Measurements from ENCODE around the gene DICER1. TPM values are rescaled to one million over a fixed set of nuclear protein-coding genes. Genes with fewer than 3 reads are reported as not detected.

The DICER1 gene
- polyA plus RNA-seq, 2 of the 4 experiments (the other 2 are of a cell fraction), result 14.1 to 46.3 TPM

DNA sequence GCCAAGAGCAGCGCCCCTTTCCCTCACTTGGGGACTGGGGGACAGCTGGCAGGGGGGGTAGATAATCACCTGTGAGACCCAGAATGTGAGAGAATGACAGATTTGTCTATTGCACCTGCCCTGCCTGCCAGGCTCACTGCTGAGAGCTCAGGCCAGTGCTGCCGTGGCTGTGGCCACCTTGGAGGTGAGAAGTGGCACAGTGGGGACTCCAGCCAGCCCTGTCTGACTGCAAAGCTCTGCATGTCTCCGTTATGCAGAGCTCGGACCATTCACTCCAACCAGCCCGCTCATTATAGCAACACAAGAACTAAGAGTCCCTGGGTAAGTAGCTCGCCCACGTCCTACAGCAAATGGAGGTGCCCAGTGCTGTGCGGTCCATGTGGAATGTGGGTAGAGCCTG, 88.8 kb downstream of the DICER1 start:
- DNase-seq (ENCODE audit: low read depth in 1 of 2, low spot score in 1 of 2), result no peak
- ChIA-PET CTCF (no interaction called here), POLR2A (no interaction called here)
- TF ChIP-seq RARB (CRISPR knock-in tag; IDR thresholded peaks at IDR 0.05), result no peak
- TF ChIP-seq RNF2 (IDR thresholded peaks at IDR 0.05; ENCODE audit: borderline replicate concordance, low read depth), result no peak
- no peak for TF ChIP-seq KDM1A (IDR thresholded peaks at IDR 0.05; ENCODE audit: low read depth)
- no peak for TF ChIP-seq CBX2 (IDR thresholded peaks at IDR 0.05; ENCODE audit: borderline replicate concordance, low read depth)
- no peak for TF ChIP-seq JUN (IDR thresholded peaks at IDR 0.05)
- TF ChIP-seq, protein P1, sequence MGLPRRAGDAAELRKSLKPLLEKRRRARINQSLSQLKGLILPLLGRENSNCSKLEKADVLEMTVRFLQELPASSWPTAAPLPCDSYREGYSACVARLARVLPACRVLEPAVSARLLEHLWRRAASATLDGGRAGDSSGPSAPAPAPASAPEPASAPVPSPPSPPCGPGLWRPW (IDR thresholded peaks at IDR 0.05), result no peak
- TF ChIP-seq HOXB13 (CRISPR knock-in tag; IDR thresholded peaks at IDR 0.05; ENCODE audit: low read depth), result no peak
- TF ChIP-seq, protein P2, sequence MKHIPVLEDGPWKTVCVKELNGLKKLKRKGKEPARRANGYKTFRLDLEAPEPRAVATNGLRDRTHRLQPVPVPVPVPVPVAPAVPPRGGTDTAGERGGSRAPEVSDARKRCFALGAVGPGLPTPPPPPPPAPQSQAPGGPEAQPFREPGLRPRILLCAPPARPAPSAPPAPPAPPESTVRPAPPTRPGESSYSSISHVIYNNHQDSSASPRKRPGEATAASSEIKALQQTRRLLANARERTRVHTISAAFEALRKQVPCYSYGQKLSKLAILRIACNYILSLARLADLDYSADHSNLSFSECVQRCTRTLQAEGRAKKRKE (CRISPR knock-in tag; IDR thresholded peaks at IDR 0.05; ENCODE audit: low read depth), result no peak
- no peak for TF ChIP-seq NFE2L2 (conservative IDR thresholded peaks at IDR 0.05; ENCODE audit: low read length)
- no peak for TF ChIP-seq CEBPB (IDR thresholded peaks at IDR 0.05)
- TF ChIP-seq ZC3H11A (IDR thresholded peaks at IDR 0.05), result no peak
- no peak for TF ChIP-seq KDM5A (IDR thresholded peaks at IDR 0.05)
- no peak for TF ChIP-seq JUNB (IDR thresholded peaks at IDR 0.05)
- no peak for TF ChIP-seq CBX8 (IDR thresholded peaks at IDR 0.05)
- TF ChIP-seq RAD21 (conservative IDR thresholded peaks at IDR 0.05 in 1 of 2, IDR thresholded peaks at IDR 0.05 in 1 of 2), result no peak
- no peak for TF ChIP-seq CHD2 (IDR thresholded peaks at IDR 0.05; ENCODE audit: low read length, partially characterized antibody)
- no peaks in the 10 kb centered on the region for H3K4me1 ChIP-seq
- H3K4me2 ChIP-seq, result no peak overlapping the region
- H3K4me3 ChIP-seq, result no peak overlapping the region
- no peak overlapping the region for H3K27ac ChIP-seq
- H3K9me3 ChIP-seq, result no peaks in the 10 kb centered on the region
- FAIRE-seq, result no peak
- no peak; a peak in 1 of 6 replicates for ATAC-seq
- WGBS (ENCODE audit: missing lambda C conversion rate), result 66% methylated on average over 4 of the region's 8 CpGs

DNA sequence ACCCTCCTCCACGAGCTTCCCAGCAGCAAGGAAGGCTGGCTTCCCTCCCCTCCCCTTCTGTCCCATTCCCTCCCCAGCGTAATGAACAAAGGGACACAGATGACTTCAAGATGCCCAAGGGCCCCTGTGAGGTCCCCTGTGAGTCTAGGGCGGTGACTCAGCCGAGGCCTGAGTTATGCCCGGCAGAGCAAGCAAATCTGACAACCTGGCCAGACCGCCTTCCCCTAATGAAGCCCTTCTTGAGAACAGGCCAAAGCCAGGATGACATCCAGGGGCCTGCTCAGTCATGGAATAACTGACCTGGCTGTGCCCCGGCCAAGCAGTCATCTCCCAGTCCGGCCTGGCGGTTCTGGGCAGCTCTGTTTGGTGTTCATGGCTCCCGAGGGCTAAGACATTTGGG, 89.2 kb downstream of the DICER1 start:
- ChIA-PET POLR2A (no interaction called here), CTCF (no interaction called here)
- H3K4me2 ChIP-seq, result no peak overlapping the region
- no peak overlapping the region for H3K27ac ChIP-seq
- no peaks in the 10 kb centered on the region for H3K4me1 ChIP-seq
- FAIRE-seq (no peak), ATAC-seq (no peak), DNase-seq (ENCODE audit: low read depth in 1 of 2, low spot score in 1 of 2) (no peak)
- no peak overlapping the region for H3K4me3 ChIP-seq
- no peaks in the 10 kb centered on the region for H3K9me3 ChIP-seq
- TF ChIP-seq JUNB (IDR thresholded peaks at IDR 0.05), result no peak
- no peak for TF ChIP-seq HOXA7 (CRISPR knock-in tag; IDR thresholded peaks at IDR 0.05)
- no peak for TF ChIP-seq CHD2 (IDR thresholded peaks at IDR 0.05; ENCODE audit: low read length, partially characterized antibody)
- no peak for TF ChIP-seq FOXS1 (CRISPR knock-in tag; IDR thresholded peaks at IDR 0.05)
- no peak for TF ChIP-seq MAFK (IDR thresholded peaks at IDR 0.05; ENCODE audit: partially characterized antibody)
- TF ChIP-seq SREBF2 (IDR thresholded peaks at IDR 0.05), result no peak
- no peak for TF ChIP-seq FOSB (CRISPR knock-in tag; IDR thresholded peaks at IDR 0.05)
- no peak for TF ChIP-seq POLR2AphosphoS2 (conservative IDR thresholded peaks at IDR 0.05; ENCODE audit: low read length)
- TF ChIP-seq MAZ (IDR thresholded peaks at IDR 0.05; ENCODE audit: borderline replicate concordance, low read depth, low read length), result no peak
- no peak for TF ChIP-seq MYC (IDR thresholded peaks at IDR 0.05; ENCODE audit: borderline replicate concordance, low read length)
- TF ChIP-seq, protein P3, sequence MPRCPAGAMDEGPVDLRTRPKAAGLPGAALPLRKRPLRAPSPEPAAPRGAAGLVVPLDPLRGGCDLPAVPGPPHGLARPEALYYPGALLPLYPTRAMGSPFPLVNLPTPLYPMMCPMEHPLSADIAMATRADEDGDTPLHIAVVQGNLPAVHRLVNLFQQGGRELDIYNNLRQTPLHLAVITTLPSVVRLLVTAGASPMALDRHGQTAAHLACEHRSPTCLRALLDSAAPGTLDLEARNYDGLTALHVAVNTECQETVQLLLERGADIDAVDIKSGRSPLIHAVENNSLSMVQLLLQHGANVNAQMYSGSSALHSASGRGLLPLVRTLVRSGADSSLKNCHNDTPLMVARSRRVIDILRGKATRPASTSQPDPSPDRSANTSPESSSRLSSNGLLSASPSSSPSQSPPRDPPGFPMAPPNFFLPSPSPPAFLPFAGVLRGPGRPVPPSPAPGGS (IDR thresholded peaks at IDR 0.05), result no peak
- TF ChIP-seq NPAS2 (CRISPR knock-in tag; IDR thresholded peaks at IDR 0.05; ENCODE audit: borderline replicate concordance), result no peak
- TF ChIP-seq, protein P4, sequence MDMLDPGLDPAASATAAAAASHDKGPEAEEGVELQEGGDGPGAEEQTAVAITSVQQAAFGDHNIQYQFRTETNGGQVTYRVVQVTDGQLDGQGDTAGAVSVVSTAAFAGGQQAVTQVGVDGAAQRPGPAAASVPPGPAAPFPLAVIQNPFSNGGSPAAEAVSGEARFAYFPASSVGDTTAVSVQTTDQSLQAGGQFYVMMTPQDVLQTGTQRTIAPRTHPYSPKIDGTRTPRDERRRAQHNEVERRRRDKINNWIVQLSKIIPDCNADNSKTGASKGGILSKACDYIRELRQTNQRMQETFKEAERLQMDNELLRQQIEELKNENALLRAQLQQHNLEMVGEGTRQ (IDR thresholded peaks at IDR 0.05), result no peak
- no peak for TF ChIP-seq PHF8 (IDR thresholded peaks at IDR 0.05; ENCODE audit: borderline replicate concordance, low read depth)
- 16% methylated on average over 9 of the region's 10 CpGs for WGBS (ENCODE audit: missing lambda C conversion rate)

All from A549 (cell line).